K562 (cell line): ENCODE data around the gene PRLHR. TPM values are rescaled to one million over a fixed set of nuclear protein-coding genes. Genes with fewer than 3 reads are reported as not detected.

Experiments
- ATAC-seq: fragments of 200-7000 bp; cut with Tn5 transposase; 3 replicates; pipeline ENCODE4 v1.9.1; 2020; ENCODE audit warnings: moderate library complexity
- BruUV-seq: library from RNA; stranded (reverse); fragments of 400-500 nt; replicated peaks from 2 replicates; lab custom pipeline; 2021; lab: Mats Ljungman, UMichigan
- CTCF ChIA-PET: fragments of 300-600 bp; formaldehyde crosslinking; extraction: SDS; loops from one replicate; lab custom pipeline; 2021; ENCODE audit warnings: low intra/inter-chr PET ratio; lab: Yijun Ruan, JAX
- POLR2A ChIA-PET: fragments of 300-600, 350-650 bp; sonication (Branson Sonifier 250); formaldehyde crosslinking; extraction: SDS; loops from one replicate; lab custom pipeline; 2021; ENCODE audit warnings: antibody characterized with exemption, inconsistent platforms; lab: Yijun Ruan, JAX
- DNase-seq, 4 experiments: peaks; one replicate each; pipeline versions ENCODE4 v3.0.0 to v3.0.0-alpha.2; 2011 to 2018; ENCODE audit warnings: low spot score in 3 of 4, mixed read lengths in 3 of 4; ENCODE audit errors: extremely low read depth in 1 of 4
- FAIRE-seq: peaks from 2 replicates; lab custom pipeline; 2011; peaks lifted over from hg19 to GRCh38; lab: Jason Lieb, UNC
- H2AFZ ChIP-seq: 2 replicates; pipeline ENCODE4 v1.6.0; 2011; ENCODE audit warnings: low read depth, low read length, control low read depth, inconsistent platforms
- H3K27ac ChIP-seq: fragments of 200-600 bp; 3 replicates; pipeline ENCODE4 v1.8.0; 2011; ENCODE audit warnings: low read depth, mild to moderate bottlenecking, control low read depth, inconsistent platforms, low read length, moderate library complexity, mixed read lengths; ENCODE audit errors: extremely low read depth
- H3K27me3 ChIP-seq, 2 experiments: fragments of 300-600 bp in 1 of 2; 2 replicates in 1 of 2; 3 replicates in 1 of 2; pipeline versions ENCODE4 v1.6.0 to v1.8.0; 2011; ENCODE audit warnings: inconsistent platforms in 2 of 2, low read length in 2 of 2, mild to moderate bottlenecking in 1 of 2, mixed read lengths in 1 of 2, moderate library complexity in 1 of 2; ENCODE audit not compliant: control insufficient read depth in 2 of 2, insufficient read depth in 2 of 2
- H3K36me3 ChIP-seq: fragments of 300-600 bp; 3 replicates; pipeline ENCODE4 v1.8.0; 2011; ENCODE audit warnings: mild to moderate bottlenecking, low read length, inconsistent platforms; ENCODE audit not compliant: control insufficient read depth, insufficient read depth
- H3K4me1 ChIP-seq, 2 experiments: fragments of 200-600 bp in 1 of 2; replicated peaks in 1 of 2; 2 replicates in 1 of 2; 3 replicates in 1 of 2; pipeline versions ENCODE4 v1.5.1 to v1.8.0; 2011; ENCODE audit warnings: inconsistent platforms in 2 of 2, low read length in 2 of 2, mild to moderate bottlenecking in 1 of 2, mixed read lengths in 1 of 2, moderate library complexity in 1 of 2; ENCODE audit not compliant: control insufficient read depth in 2 of 2, insufficient read depth in 2 of 2
- H3K4me2 ChIP-seq: 2 replicates; pipeline ENCODE4 v1.6.1; 2011; ENCODE audit warnings: low read length, control low read depth, inconsistent platforms, mixed read lengths; ENCODE audit not compliant: insufficient read depth
- H3K4me3 ChIP-seq: fragments of 200-600 bp; sonication (generic), shearing (Covaris generic); 2 replicates; pipeline ENCODE4 v1.5.1; 2016; ENCODE audit warnings: control low read depth, inconsistent platforms
- H3K79me2 ChIP-seq: fragments of 200-600 bp; 3 replicates; pipeline ENCODE4 v1.8.0; 2011; ENCODE audit warnings: low read length, inconsistent platforms; ENCODE audit not compliant: control insufficient read depth, insufficient read depth
- H3K9ac ChIP-seq, 2 experiments: 2 replicates each; pipeline versions ENCODE4 v1.6.0 to v1.6.1; 2011; ENCODE audit warnings: low read depth in 2 of 2, low read length in 2 of 2, control low read depth in 1 of 2, inconsistent platforms in 1 of 2, mild to moderate bottlenecking in 1 of 2, mixed read lengths in 1 of 2; ENCODE audit not compliant: insufficient read depth in 1 of 2
- H3K9me1 ChIP-seq: one replicate; pipeline ENCODE4 v1.6.0; 2011; ENCODE audit warnings: inconsistent platforms, mild to moderate bottlenecking, low read length, moderate library complexity; ENCODE audit not compliant: control insufficient read depth, insufficient read depth
- H3K9me3 ChIP-seq: replicated peaks from 2 replicates; pipeline ENCODE4 v1.5.1; 2011; ENCODE audit warnings: low read depth, low read length, inconsistent platforms; ENCODE audit not compliant: control insufficient read depth, insufficient read depth
- H4K20me1 ChIP-seq: replicated peaks from 2 replicates; pipeline ENCODE4 v1.6.1; 2011; ENCODE audit warnings: low read length, inconsistent platforms, mixed read lengths; ENCODE audit not compliant: control insufficient read depth, insufficient read depth
- EHMT2 ChIP-seq: fragments of 450-650 bp; IDR thresholded peaks from 2 replicates; pipeline ENCODE4 v1.6.1; 2018; ENCODE audit warnings: antibody characterized with exemption
- EP400 ChIP-seq: fragments of 450-650 bp; IDR thresholded peaks from 2 replicates; pipeline ENCODE4 v1.6.1; 2017; ENCODE audit warnings: antibody characterized with exemption, mild to moderate bottlenecking, moderate library complexity
- GATAD2A ChIP-seq: fragments of 450-650 bp; IDR thresholded peaks from 2 replicates; pipeline ENCODE4 v1.6.1; 2017
- MXI1 ChIP-seq: IDR thresholded peaks from 2 replicates; pipeline ENCODE4 v1.6.1; 2011; ENCODE audit warnings: low read depth, mild to moderate bottlenecking, improper control_type of control experiment, low read length
- NCOR1 ChIP-seq: fragments of 450-650 bp; IDR thresholded peaks from 2 replicates; pipeline ENCODE4 v1.6.1; 2016; ENCODE audit warnings: mild to moderate bottlenecking, moderate library complexity
- POLR2G ChIP-seq: fragments of 200-400 bp; formaldehyde crosslinking; IDR thresholded peaks from 2 replicates; pipeline ENCODE4 v1.6.1; 2017; ENCODE audit warnings: low read depth, mild to moderate bottlenecking, antibody characterized with exemption, low read length, moderate library complexity
- WGBS: fragments of 100-300 bp; shearing (Covaris generic); methylation state at CpG from one replicate; pipeline ENCODE4 v1.1.6; 2016; ENCODE audit warnings: low coverage, mixed read lengths; ENCODE audit not compliant: insufficient coverage; ENCODE audit errors: missing lambda C conversion rate; 5-methylcytosine and 5-hydroxymethylcytosine counted together
- in situ Hi-C: fragments of 300-500 bp; cut with MboI; formaldehyde crosslinking; loops from 4 replicates; pipeline ENCODE4 v1.15.0; 2018; ENCODE audit warnings: inconsistent platforms, mixed read lengths
- intact Hi-C: fragments of 100-400 bp; cut with micrococcal nuclease; formaldehyde crosslinking; loops from 2 replicates; pipeline ENCODE4 v1.14.2; 2022
- polyA plus RNA-seq, 8 experiments: library from polyadenylated mRNA; depleted of rRNA in 4 of 8; stranded (reverse) in 5 of 8; unstranded in 3 of 8; fragments of >200 nt; fragmentation: Nextera tagmentation in 2 of 8; fragmentation: Illumina TruSeq in 1 of 8; extraction: Ambion mirVana in 2 of 8; extraction: Trizol in 1 of 8; gene quantifications; 2 replicates each; pipeline versions ENCODE4 v1.2.1 to v1.2.3, GENCODE V29; 2011 to 2014; ENCODE audit warnings: inconsistent platforms in 1 of 8, missing spikeins in 1 of 8
- total RNA-seq, 7 experiments: library from RNA; depleted of rRNA in 6 of 7; stranded (reverse); fragments of >200 nt in 6 of 7; fragmentation: Illumina TruSeq in 2 of 7; extraction: Trizol in 2 of 7; gene quantifications; 2 replicates each; pipeline versions ENCODE4 v1.2.1 to v1.2.3, GENCODE V29; 2011 to 2021; ENCODE audit warnings: low replicate concordance in 1 of 7

Gene PRLHR
- total and polyA plus RNA-seq, 9 of the 15 experiments (the other 6 are each of a cell fraction or from before 2014, with no cell fraction given): not detected

DNA sequence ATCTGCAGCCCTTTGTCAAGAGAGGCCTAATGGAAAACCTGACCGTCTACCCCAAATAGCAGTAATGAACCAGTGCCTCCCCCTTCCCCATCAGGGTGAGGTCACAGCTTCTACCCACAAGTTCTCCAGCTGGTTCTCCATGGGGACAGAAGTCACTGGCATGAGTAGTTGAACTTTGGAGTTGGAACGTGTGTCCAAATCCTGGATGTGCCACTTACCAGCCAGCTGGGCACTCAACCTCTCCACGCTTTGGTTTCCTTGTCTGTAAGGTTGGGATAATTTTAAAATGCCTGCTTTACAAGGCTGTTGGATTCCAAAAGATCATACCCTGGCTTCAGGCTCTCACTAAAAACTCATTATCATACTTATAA, 25.6 kb downstream of the PRLHR start:
- H3K9me3 ChIP-seq: no peaks in the 10 kb centered on the region
- no peak overlapping the region for H2AFZ ChIP-seq
- no peak overlapping the region for H3K4me2 ChIP-seq
- no peaks in the 10 kb centered on the region for H3K36me3 ChIP-seq
- H3K27me3 ChIP-seq: peaks cover 0 to 23% of the 10 kb centered on the region in 2 experiments; a peak in 3 of 5 replicates
- ATAC-seq: no peak
- no TSS peak for BruUV-seq
- H3K79me2 ChIP-seq: no peaks in the 10 kb centered on the region
- FAIRE-seq: no peak
- H3K9me1 ChIP-seq: no peaks in the 10 kb centered on the region
- in situ Hi-C loops: loop anchor here (5.0 kb wide), 2 partner anchors 142 to 237 kb away; no protein-coding TSS in a partner anchor
- intact Hi-C loops: loop anchor here (5.0 kb wide), 1 partner anchor 282 kb away; no protein-coding TSS in a partner anchor
- no peak overlapping the region for H3K27ac ChIP-seq
- CTCF ChIA-PET: interaction anchor here (2.9 to 4.1 kb wide), 2 partner anchors 231 to 281 kb away, joined by 7 to 44 read pairs; no protein-coding TSS in a partner anchor
- WGBS: 0% methylated on average over 3 of the region's 3 CpGs
- H3K9ac ChIP-seq: no peak overlapping the region
- no peaks in the 10 kb centered on the region; a peak in 1 of 5 replicates for H3K4me1 ChIP-seq
- TF ChIP-seq EHMT2 (no peak), MXI1 (no peak), POLR2G (no peak), EP400 (no peak), GATAD2A (no peak), NCOR1 (no peak)
- POLR2A ChIA-PET: no interaction called here
- DNase-seq: no peak
- no peak overlapping the region for H3K4me3 ChIP-seq
- H4K20me1 ChIP-seq: no peaks in the 10 kb centered on the region
